Retinal pigment epithelial cell (primary cell): Measurements from ENCODE around the gene NRG3.

Experiments
- DNase-seq: peaks from one replicate; pipeline ENCODE4 v3.0.0-alpha.2; 2010; ENCODE audit warnings: low read depth
- H3K4me3 ChIP-seq: 2 replicates; pipeline ENCODE4 v1.5.1; 2011; ENCODE audit warnings: mild to moderate bottlenecking, low read length, control low read depth, moderate library complexity
- CTCF ChIP-seq: conservative IDR thresholded peaks from 2 replicates; pipeline ENCODE4 v1.5.1; 2011; ENCODE audit warnings: low read depth, low read length, control low read depth, inconsistent platforms

Gene NRG3

GRCh38 chr10:82925547-82925946, 1050.6 kb downstream of the NRG3 start:
- peak; percentile 52 for DNase-seq
- no peak for TF ChIP-seq CTCF

GRCh38 chr10:82932451-82932850, 1057.5 kb downstream of the NRG3 start:
- H3K4me3 ChIP-seq: no peak overlapping the region
- DNase-seq: no peak
- TF ChIP-seq CTCF: no peak

More at GRCh38 chr10:82925547-82925946, 1050.6 kb downstream of the NRG3 start:
- H3K4me3 ChIP-seq: no peak overlapping the region

GRCh38 chr10:82934429-82934828, 1059.4 kb downstream of the NRG3 start:
- TF ChIP-seq CTCF: peak; percentile 27
- DNase-seq: no peak
- H3K4me3 ChIP-seq: no peak overlapping the region

- no peak for DNase-seq
- H3K4me3 ChIP-seq: no peak overlapping the region
- TF ChIP-seq CTCF: no peak
Measured at GRCh38 chr10:82934947-82935346, 1060.0 kb downstream of the NRG3 start.

GRCh38 chr10:82938331-82938730, 1063.3 kb downstream of the NRG3 start:
- TF ChIP-seq CTCF: no peak
- H3K4me3 ChIP-seq: no peak overlapping the region
- no peak for DNase-seq

GRCh38 chr10:82942286-82943099, 1067.5 kb downstream of the NRG3 start:
- no peak for DNase-seq
- TF ChIP-seq CTCF: no peak
- H3K4me3 ChIP-seq: no peak overlapping the region

- TF ChIP-seq CTCF: no peak
- no peak overlapping the region for H3K4me3 ChIP-seq
- no peak for DNase-seq
Measured at GRCh38 chr10:82943142-82943541, 1068.1 kb downstream of the NRG3 start.
